HepG2 (cell line): ENCODE results near the gene ARFIP1.

Experiments
- CREB1 ChIP-seq, 2 experiments: fragments of 450-650 bp in 1 of 2; IDR thresholded peaks; 2 replicates each; pipeline ENCODE4 v1.6.1; 2016 to 2017; ENCODE audit warnings: control low read depth in 1 of 2, mild to moderate bottlenecking in 1 of 2, missing compliant biosample characterization in 1 of 2, missing genetic modification characterization in 1 of 2
- FOXM1 ChIP-seq: sonication (generic); formaldehyde crosslinking; IDR thresholded peaks from 2 replicates; pipeline ENCODE4 v1.5.0; 2020; ENCODE audit warnings: missing genetic modification reagents
- FOXP1 ChIP-seq, 2 experiments: fragments of 450-650 bp in 1 of 2; IDR thresholded peaks; 2 replicates each; pipeline ENCODE4 v1.6.1; 2017 to 2018; ENCODE audit warnings: antibody characterized with exemption in 1 of 2
- POLR2A ChIP-seq, 2 experiments: IDR thresholded peaks; 2 replicates each; pipeline ENCODE4 v1.6.1; 2011; ENCODE audit warnings: low read depth in 2 of 2, low read length in 2 of 2, mild to moderate bottlenecking in 1 of 2, moderate library complexity in 1 of 2; ENCODE audit not compliant: insufficient read depth in 1 of 2
- SAP130 ChIP-seq: IDR thresholded peaks from 2 replicates; pipeline ENCODE4 v1.6.1; 2016; ENCODE audit warnings: low read depth
- ZFP36 ChIP-seq: fragments of 150-350 bp; IDR thresholded peaks from 2 replicates; pipeline ENCODE4 v1.6.1; 2018; ENCODE audit warnings: borderline replicate concordance, low read length, low read depth; ENCODE audit not compliant: partially characterized antibody
- ZNF260 ChIP-seq: sonication (generic); formaldehyde crosslinking; IDR thresholded peaks from 2 replicates; pipeline ENCODE4 v1.4.0; 2020; ENCODE audit warnings: missing genetic modification reagents, low read depth, mild to moderate bottlenecking, borderline replicate concordance
- ZNF281 ChIP-seq: sonication (generic); formaldehyde crosslinking; IDR thresholded peaks from 2 replicates; pipeline ENCODE4 v1.4.0; 2020; ENCODE audit warnings: missing genetic modification reagents, borderline replicate concordance

- TF ChIP-seq POLR2A (IDR thresholded peaks at IDR 0.05; ENCODE audit: insufficient read depth in 1 of 2, low read depth in 2 of 2, low read length in 2 of 2) (no peak), ZNF260 (CRISPR knock-in tag) (no peak), SAP130 (CRISPR knock-in tag) (no peak), CREB1 (IDR thresholded peaks at IDR 0.05) (no peak), CREB1 (CRISPR knock-in tag; IDR thresholded peaks at IDR 0.05) (no peak), ZFP36 (no peak), FOXM1 (CRISPR knock-in tag) (no peak), FOXP1 (IDR thresholded peaks at IDR 0.05) (no peak), FOXP1 (CRISPR knock-in tag; IDR thresholded peaks at IDR 0.05) (no peak), ZNF281 (CRISPR knock-in tag) (no peak)
These were observed 43.8 kb upstream of the ARFIP1 start for GRCh38 chr4:152735906-152736305.
